ENCODE measurements around the gene PLEKHA4.

Gene PLEKHA4

GRCh38 chr19:48821633-48822032 is 46.8 kb downstream of the PLEKHA4 start:
- DNase-seq (ENCODE audit: low read depth in 1 of 2, low spot score in 1 of 2) = no peak
- TF ChIP-seq REST (IDR thresholded peaks at IDR 0.05; ENCODE audit: insufficient replicate concordance, low read depth) (no peak), POLR2AphosphoS5 (IDR thresholded peaks at IDR 0.05; ENCODE audit: low read depth) (no peak), CTCF (IDR thresholded peaks at IDR 0.05; ENCODE audit: insufficient read depth, low read length) (no peak), SPI1 (IDR thresholded peaks at IDR 0.05; ENCODE audit: borderline replicate concordance, low read depth) (no peak), GABPA (IDR thresholded peaks at IDR 0.05; ENCODE audit: low read depth) (no peak)
- Histone ChIP-seq H3K27ac (replicated peaks) (no peak overlapping the region), H3K4me3 (replicated peaks; ENCODE audit: insufficient read depth, low read length) (no peak overlapping the region), H3K27me3 (ENCODE audit: insufficient read depth, poor library complexity, severe bottlenecking) (no peaks in the 10 kb centered on the region)

- TF ChIP-seq CTCF (IDR thresholded peaks at IDR 0.05; ENCODE audit: insufficient read depth, low read length) = no peak
- TF ChIP-seq SPI1 (IDR thresholded peaks at IDR 0.05; ENCODE audit: borderline replicate concordance, low read depth) = no peak
- TF ChIP-seq REST (IDR thresholded peaks at IDR 0.05; ENCODE audit: insufficient replicate concordance, low read depth) = no peak
- no peak for TF ChIP-seq POLR2AphosphoS5 (IDR thresholded peaks at IDR 0.05; ENCODE audit: low read depth)
- no peak for TF ChIP-seq GABPA (IDR thresholded peaks at IDR 0.05; ENCODE audit: low read depth)
- Histone ChIP-seq H3K4me3 (replicated peaks; ENCODE audit: insufficient read depth, low read length) (no peak overlapping the region), H3K27me3 (ENCODE audit: insufficient read depth, poor library complexity, severe bottlenecking) (no peaks in the 10 kb centered on the region), H3K27ac (replicated peaks) (no peak overlapping the region)
- no peak for DNase-seq (ENCODE audit: low read depth in 1 of 2, low spot score in 1 of 2)
These were observed 49.0 kb downstream of the PLEKHA4 start for GRCh38 chr19:48819366-48819816.

DNA sequence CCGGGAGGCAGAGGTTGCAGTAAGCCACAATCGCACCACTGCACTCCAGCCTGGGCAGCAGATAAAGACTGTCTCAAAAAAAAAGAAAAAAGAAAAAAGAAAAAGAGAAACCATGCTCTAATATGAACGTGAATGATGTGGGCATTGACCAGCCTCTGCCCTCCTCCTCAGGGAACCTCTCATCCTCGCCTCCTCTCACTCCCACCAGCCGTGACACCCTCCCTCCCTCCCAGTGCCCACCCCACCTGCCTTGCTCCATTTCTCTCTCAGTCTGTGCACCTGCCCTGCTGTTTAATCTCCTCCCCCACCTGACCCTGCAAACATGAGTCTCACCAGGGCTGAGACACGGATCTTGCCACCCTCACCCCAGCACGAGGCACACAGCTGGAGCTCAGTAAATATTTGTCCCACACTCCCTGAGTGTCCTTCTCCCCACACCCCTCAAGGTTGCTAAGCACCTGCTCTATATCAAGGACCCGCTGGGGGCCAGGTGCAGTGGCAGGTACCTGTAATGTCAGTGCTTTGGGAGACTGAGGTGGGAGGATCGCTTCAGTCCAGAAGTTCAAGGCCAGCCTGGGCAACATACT is 50.1 kb downstream of the PLEKHA4 start:
- Histone ChIP-seq H3K27ac (replicated peaks) (no peak overlapping the region), H3K27me3 (ENCODE audit: insufficient read depth, poor library complexity, severe bottlenecking) (no peaks in the 10 kb centered on the region), H3K4me3 (replicated peaks; ENCODE audit: insufficient read depth, low read length) (no peak overlapping the region)
- no peak for DNase-seq (ENCODE audit: low read depth in 1 of 2, low spot score in 1 of 2)
- TF ChIP-seq GABPA (IDR thresholded peaks at IDR 0.05; ENCODE audit: low read depth) (no peak), SPI1 (IDR thresholded peaks at IDR 0.05; ENCODE audit: borderline replicate concordance, low read depth) (no peak), REST (IDR thresholded peaks at IDR 0.05; ENCODE audit: insufficient replicate concordance, low read depth) (no peak), CTCF (IDR thresholded peaks at IDR 0.05; ENCODE audit: insufficient read depth, low read length) (no peak), POLR2AphosphoS5 (IDR thresholded peaks at IDR 0.05; ENCODE audit: low read depth) (no peak)

Data from HL-60 (cell line).